Hematopoietic multipotent progenitor cell treated with erythropoietin and hydrocortisone succinate and interleukin-3 and kit ligand, for 17 days (in vitro differentiated cells): Measurements from ENCODE around the gene ACAD11.

ENCODE experiments used
- DNase-seq: peaks from one replicate; pipeline ENCODE4 v3.0.0-alpha.2; 2015; ENCODE audit warnings: low spot score

The ACAD11 gene

DNA sequence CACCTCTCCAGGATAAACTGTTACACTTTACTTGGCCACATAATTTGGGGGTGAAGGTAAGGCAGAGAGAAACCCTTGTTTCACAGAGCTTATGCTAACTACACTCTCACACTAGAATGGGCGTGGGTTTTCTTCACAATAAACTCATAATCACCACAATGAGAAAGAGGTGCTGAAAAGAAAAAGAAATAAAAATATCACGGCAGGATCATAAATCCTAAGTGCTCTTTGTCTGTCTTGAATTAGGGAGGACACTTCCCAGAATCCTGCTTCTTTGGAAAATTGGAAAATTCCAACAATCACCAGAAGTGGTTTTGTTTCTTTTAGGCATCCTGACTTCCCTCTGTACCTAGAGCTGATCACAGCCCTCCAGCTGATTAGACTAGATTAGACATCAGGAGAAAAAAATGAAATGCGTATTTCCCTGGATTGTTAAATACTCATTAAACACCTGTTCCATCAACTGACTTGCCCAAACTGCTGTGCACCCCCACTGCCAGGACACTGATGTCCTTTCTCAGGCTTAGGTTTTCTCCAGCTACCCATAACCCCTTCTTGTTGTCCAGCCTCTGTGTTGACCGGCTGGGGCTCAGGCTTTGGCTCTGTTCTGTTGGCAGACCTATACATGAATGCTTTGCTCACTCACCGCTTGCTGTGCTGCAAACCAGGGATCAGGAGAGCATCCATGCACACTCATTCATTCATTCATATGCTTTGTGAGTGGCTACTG is 104.1 kb downstream of the ACAD11 start:
- DNase-seq = no peak

- no peak for DNase-seq
Observed at GRCh38 chr3:132554437-132554836, 105.2 kb downstream of the ACAD11 start.

DNA sequence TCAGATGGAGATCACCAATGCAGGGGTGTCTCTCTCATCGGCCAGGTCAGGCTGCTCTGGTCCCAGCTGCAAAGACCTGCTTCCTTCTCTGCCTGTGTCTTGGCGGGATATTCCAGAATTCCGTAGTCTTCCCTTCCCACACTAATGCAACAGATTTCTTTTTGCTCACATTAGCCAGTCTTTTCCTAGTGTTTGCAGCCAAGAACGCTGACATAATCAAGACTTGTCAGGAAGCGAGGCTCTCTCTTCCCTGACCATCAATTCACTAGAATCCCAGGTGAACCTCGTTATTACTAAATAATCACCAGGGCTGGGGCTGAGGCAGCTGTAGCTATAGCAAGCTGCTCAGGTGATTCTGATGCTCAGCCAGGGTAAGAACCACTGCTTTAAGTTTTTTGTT is 105.8 kb downstream of the ACAD11 start:
- no peak for DNase-seq

GRCh38 chr3:132550579-132551305 is 108.9 kb downstream of the ACAD11 start:
- DNase-seq = no peak

GRCh38 chr3:132549890-132550578 is 109.6 kb downstream of the ACAD11 start:
- no peak for DNase-seq

DNA sequence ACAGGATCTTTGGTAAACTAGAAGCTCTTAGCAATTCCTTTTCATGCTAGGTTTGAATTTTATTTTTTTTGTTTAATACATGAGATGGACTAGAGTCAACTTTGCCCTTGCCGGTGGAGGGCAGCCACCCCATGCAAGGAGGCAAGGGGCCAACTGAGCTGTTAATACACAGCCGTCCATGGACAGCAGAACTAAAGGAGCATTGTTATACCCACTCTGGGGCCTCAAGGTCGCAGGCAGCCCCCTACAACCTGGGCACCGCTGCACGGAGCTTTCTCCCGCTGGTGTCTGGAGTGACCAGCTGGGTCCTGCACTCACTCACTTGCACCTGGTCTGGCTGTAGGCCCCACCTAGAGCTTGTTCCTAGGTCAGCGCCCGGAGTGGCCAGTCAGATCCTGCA is 110.4 kb downstream of the ACAD11 start:
- no peak for DNase-seq

GRCh38 chr3:132545471-132545870 is 114.1 kb downstream of the ACAD11 start:
- DNase-seq = no peak

GRCh38 chr3:132544130-132544529 is 115.5 kb downstream of the ACAD11 start:
- no peak for DNase-seq

GRCh38 chr3:132543011-132543739 is 116.4 kb downstream of the ACAD11 start:
- DNase-seq = no peak

GRCh38 chr3:132542577-132542976 is 117.0 kb downstream of the ACAD11 start:
- no peak for DNase-seq

DNA sequence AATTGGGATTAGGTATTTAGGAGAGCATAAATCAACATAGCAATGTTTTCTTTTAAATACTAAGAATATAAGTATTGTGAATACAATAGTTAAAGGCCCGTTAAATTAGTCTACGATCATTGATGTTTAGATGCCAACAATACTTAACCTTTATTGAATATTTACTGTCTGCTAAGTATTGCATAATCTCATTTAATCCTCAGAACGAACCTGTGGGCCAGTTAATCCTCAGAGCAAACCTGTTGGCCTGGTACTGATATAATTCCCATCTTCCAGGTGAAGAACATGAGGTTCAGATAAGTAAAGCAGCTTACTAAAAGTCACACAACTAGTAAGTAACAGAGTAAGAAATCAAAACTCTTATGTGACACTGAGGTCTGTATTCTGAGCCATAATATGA is 119.9 kb downstream of the ACAD11 start:
- DNase-seq = no peak

GRCh38 chr3:132538072-132538471 is 121.5 kb downstream of the ACAD11 start:
- DNase-seq = no peak

GRCh38 chr3:132537297-132537696 is 122.3 kb downstream of the ACAD11 start:
- DNase-seq = no peak

DNA sequence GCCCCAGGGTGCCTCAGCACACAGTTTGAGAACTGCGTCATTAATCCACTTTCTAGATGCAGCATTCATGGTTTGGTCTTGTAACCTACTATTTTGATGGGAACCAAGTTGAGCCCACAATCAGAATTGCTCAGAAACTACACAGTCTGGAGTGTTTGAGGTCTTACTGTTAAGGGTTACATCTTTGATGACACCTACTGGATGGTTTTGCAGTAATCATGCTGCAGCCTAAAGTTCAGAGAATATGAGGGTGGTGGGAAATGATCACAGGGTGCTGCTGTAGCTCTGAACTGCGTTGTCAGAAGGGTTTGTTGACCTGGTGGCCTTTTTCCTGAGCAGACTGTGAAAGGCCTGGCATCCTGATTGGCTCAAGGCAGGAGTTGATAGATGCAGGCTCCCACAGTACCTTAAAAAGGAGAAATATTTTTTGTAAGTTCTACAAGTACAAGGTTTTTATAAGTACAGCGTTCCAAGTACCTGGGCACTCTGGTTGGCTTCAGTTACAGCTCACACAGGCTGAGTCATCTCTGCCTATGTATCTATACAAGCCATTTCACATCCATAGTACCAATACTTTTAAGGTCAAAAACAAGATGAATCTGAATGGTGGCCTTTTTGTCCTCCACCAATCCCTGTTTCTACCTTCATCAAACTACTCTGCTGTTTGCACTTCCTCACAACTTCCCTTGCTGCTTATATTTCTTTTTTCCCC is 123.0 kb downstream of the ACAD11 start:
- DNase-seq = no peak

DNA sequence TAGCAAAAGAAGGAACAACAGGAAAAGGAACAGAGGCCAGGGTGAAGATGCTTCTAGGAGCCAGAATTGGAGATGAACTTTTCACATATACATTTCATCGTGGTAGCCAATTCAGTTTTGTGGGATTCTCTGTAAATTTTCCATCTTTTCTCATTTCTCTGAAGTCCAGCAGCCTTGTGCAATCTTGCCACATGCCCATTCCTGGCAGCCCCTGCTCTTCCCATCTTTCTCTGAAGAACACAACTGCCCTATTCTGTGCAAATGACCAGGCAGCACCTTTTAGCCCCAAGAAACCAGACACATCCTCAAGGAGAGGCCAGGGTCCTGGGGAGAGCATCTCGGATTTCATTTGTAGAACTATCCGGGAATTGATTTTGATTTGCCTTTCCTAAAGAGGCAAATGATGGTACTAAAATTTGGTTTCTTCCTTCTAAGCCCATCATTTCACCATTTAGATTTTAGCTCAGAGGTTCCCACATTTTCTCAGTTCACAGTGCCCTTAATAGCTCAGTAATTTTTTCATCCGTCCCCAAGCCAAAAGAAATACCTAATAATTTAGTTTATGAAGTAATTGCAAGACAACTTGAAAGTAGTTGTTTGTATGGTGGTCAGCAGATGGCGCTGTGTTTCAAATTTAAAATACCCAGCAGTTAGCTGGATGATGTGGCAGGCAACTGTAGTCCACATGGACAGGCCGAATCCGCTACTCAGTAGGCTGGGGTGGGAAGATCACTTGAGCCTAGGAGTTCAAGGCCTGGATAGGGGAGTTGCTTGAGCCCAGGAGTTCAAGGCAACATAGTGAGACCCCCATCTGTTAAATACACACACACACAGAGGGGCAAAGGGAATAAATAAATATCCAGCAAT is 123.8 kb downstream of the ACAD11 start:
- peak; percentile 62 for DNase-seq

DNA sequence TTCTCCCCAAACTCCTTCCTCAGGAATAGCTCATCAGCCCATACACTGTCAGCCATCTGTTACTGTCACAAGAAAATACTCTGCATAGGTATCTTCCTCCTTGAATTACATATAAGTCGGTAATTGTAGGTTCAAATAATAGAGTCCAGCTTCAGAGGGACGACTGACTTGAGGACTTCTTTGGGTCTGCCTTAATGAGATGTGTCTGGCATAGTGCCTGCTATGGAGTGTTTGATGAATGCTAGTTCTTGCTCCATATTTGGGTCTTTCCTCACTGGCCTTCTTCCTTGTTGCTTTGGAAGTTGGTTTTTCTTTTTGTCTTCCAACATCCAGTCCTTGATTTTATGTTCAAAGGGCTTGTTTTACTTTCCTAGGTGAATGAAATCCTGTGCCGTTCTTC is 129.0 kb downstream of the ACAD11 start:
- DNase-seq = no peak

- no peak for DNase-seq
Observed at GRCh38 chr3:132522353-132522752, 137.3 kb downstream of the ACAD11 start.

DNA sequence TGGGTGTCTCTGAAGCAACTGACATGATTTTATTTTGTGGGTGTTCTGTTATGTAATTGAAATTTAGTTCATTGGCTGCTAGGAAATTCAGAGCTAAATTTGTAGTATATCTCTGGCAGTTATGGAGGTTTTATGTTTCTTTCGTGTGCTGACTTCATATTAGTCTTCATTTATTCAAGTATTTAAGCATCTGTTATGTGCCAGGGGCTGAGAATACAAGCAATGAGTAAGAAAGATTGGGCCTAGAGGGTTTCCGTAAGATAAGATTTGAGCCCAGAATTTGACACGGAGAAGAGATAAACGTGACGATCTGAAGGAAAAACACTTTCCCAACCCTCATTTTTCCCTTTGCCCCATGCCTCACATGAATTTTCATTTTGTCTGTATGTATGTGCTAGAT is 137.7 kb downstream of the ACAD11 start:
- DNase-seq = no peak

GRCh38 chr3:132519914-132520313 is 139.7 kb downstream of the ACAD11 start:
- no peak for DNase-seq

DNA sequence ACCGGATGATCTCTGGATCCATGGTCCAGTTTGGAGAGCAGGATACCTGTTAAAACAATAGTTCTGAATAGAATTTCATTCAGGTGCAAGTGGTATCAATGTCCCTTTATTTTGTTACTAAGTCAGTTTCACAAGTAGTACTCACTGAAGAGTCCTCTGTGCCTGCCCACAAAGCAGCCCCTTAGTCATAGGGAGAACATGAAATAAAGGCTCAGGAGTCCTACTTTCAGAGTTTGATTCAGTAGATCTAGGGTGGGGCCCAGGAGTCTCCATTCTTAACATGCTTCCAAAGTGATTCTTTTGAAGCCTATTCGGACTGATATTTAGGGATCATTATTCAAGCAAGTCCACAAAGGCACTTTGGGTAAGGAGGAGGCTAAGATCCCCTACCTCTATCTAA is 142.3 kb downstream of the ACAD11 start:
- no peak for DNase-seq

- DNase-seq = no peak
Observed at GRCh38 chr3:132513057-132513456, 146.6 kb downstream of the ACAD11 start.
